GM18508 (cell line): ENCODE data around the gene ANAPC16.
"Not testable (repeated sequence)": the region's sequence is repeated elsewhere in the genome, so short reads cannot be mapped to it uniquely, and the experiment has no call there.

Source experiments
- ATAC-seq: cut with Tn5 transposase; IDR thresholded peaks from one replicate; pipeline ENCODE4 v1.9.1; 2021; ENCODE audit warnings: moderate number of reproducible peaks; ENCODE audit not compliant: insufficient read depth, unreplicated experiment

ANAPC16 gene

GRCh38 chr10:72241691-72242252, 26.0 kb downstream of the ANAPC16 start:
- ATAC-seq = no peak

GRCh38 chr10:72242675-72243074, 26.9 kb downstream of the ANAPC16 start:
- ATAC-seq = no peak

- ATAC-seq = no peak
These were observed 28.1 kb downstream of the ANAPC16 start for GRCh38 chr10:72243822-72244437.

GRCh38 chr10:72244573-72245038, 28.8 kb downstream of the ANAPC16 start:
- ATAC-seq = no peak

- no peak for ATAC-seq
These were observed 30.2 kb downstream of the ANAPC16 start for GRCh38 chr10:72245949-72246525.

GRCh38 chr10:72248468-72249151, 32.8 kb downstream of the ANAPC16 start:
- ATAC-seq = peak; percentile 70

GRCh38 chr10:72249176-72249862, 33.5 kb downstream of the ANAPC16 start:
- not testable (repeated sequence) for ATAC-seq

- ATAC-seq = no peak
These were observed 34.9 kb downstream of the ANAPC16 start for GRCh38 chr10:72250666-72251065.

- no peak for ATAC-seq
These were observed 35.8 kb downstream of the ANAPC16 start for GRCh38 chr10:72251635-72252034.

- no peak for ATAC-seq
These were observed 37.2 kb downstream of the ANAPC16 start for GRCh38 chr10:72252972-72253371.

- ATAC-seq = no peak
These were observed 37.8 kb downstream of the ANAPC16 start for GRCh38 chr10:72253578-72253977.

GRCh38 chr10:72254813-72255568, 39.2 kb downstream of the ANAPC16 start:
- no peak for ATAC-seq

- no peak for ATAC-seq
These were observed 40.3 kb downstream of the ANAPC16 start for GRCh38 chr10:72255977-72256729.

- no peak for ATAC-seq
These were observed 41.5 kb downstream of the ANAPC16 start for GRCh38 chr10:72257051-72257892.

- no peak for ATAC-seq
These were observed 42.8 kb downstream of the ANAPC16 start for GRCh38 chr10:72258617-72259016.

- ATAC-seq = no peak
These were observed 43.9 kb downstream of the ANAPC16 start for GRCh38 chr10:72259491-72260238.

GRCh38 chr10:72260239-72260975, 44.6 kb downstream of the ANAPC16 start:
- ATAC-seq = no peak
